GM21529 (cell line): Measurements from ENCODE around the gene MCF2.

ENCODE experiments used
- ATAC-seq: cut with Tn5 transposase; IDR thresholded peaks from one replicate; pipeline ENCODE4 v1.9.1; 2021; ENCODE audit not compliant: unreplicated experiment

Gene MCF2

GRCh38 chrX:139596068-139596467 is 111.9 kb downstream of the MCF2 start:
- ATAC-seq, result no peak

- no peak for ATAC-seq
These were observed 122.4 kb downstream of the MCF2 start for GRCh38 chrX:139585613-139586012.

DNA sequence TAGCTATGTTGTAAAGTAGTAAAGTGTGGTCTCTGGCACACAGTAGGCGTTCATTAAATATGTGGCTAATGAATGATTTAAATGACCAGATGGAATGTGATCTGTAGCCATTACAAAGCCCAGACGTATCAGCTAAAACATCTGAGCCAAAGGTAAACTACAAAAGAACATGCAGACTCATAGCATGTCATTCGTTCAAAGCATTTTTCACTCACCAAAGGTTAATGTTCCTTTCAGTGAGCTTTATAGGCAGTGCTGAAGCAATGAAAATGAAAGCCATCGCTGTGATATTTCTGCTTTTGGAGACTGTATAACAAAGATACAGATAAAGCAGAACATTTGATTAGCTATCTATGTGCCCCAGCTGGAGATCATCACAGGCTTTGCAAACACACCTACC is 126.9 kb downstream of the MCF2 start:
- no peak for ATAC-seq

DNA sequence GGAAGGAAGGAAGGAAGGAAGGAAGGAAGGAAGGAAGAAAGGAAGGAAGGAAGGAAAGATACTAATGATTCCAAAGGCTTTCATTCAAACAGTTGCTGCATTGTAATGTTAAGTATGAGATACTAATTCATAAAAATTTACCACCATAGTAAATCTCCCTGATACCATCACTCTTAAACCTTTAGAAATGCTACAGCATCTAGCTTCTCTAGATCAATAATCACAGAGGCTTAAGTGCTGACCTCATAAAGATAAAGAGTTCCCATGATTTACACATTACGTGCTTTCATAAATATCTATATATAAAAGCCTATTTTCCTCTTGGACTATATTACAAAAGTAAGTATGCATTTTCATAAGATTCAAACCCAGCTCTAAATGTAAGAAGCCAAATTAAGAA is 141.0 kb downstream of the MCF2 start:
- no peak for ATAC-seq

- ATAC-seq, result no peak
These were observed 144.7 kb downstream of the MCF2 start for GRCh38 chrX:139563251-139563650.

DNA sequence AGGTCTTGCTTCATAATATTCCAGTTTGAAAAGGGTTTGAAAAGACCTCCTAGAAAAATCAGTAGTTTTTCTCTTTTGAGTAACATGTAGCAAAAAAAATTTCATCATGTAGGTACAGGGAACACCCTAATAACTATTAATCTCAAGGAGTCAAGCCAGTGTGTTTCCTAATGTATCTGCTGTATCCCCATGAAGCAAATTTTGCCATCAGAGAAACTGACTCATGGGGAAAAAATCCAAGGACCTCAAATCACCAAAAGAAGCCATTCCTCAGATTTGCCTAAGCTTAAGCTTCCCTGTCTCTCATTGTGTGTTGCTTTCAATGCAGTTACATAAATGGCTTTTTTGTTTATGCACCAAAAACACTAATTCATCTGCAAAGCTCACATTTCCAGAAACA is 147.7 kb downstream of the MCF2 start:
- ATAC-seq, result no peak

- peak; percentile 90 for ATAC-seq
These were observed 148.5 kb downstream of the MCF2 start for GRCh38 chrX:139559383-139560042.

DNA sequence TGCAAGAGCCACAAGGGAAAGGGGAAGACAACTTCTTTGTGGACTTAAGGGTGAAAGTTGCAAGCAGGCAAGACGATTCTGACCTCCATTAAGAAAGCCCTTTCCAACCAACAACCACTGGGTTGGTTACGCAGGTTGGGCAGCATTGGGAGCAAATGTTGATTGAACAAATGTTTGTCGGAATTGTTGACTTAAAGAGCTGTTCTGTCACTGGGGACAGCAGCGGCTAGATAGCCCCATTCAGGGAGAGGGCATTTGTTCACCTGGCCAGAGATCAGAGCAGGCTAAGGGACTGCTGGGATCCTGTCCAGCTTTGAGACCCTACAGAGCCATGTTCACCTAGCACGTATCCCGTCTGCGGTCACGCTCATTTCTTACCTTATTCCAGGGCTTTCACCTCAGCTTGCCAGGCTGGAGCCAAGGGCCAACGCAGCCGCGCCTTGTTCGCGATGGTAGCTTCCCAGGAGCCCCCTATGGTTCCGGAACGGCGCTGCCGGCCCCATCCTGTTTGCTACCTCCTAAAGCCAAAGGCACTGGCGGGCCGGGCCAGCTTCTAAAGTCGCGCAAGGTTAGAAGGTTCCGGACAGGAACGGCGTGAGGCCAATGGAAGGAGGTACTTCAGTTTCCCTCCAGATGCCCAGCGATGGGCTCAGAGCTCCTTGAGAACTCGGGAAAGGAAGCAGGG is 152.8 kb downstream of the MCF2 start:
- no peak for ATAC-seq

DNA sequence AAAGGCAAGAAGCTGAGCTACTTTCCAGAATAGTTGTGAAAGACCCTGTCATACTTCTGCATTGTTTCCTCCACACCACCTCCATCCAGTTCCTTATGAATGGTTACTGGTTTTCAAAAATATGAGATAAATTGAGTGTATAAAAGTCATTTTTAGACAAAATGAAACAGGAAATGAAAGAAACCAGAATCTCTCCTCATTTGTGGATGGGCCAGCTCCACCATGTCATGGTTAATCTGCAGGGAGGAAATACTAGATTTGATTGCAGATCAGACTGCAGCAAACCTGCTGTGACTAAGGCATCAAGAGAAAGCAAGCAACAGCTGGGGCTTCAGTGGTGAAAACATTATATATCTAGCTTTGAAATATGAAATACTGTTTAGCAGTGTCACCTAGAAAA is 153.6 kb downstream of the MCF2 start:
- ATAC-seq, result peak; percentile 29

- no peak for ATAC-seq
These were observed 163.4 kb downstream of the MCF2 start for GRCh38 chrX:139544591-139544990.

DNA sequence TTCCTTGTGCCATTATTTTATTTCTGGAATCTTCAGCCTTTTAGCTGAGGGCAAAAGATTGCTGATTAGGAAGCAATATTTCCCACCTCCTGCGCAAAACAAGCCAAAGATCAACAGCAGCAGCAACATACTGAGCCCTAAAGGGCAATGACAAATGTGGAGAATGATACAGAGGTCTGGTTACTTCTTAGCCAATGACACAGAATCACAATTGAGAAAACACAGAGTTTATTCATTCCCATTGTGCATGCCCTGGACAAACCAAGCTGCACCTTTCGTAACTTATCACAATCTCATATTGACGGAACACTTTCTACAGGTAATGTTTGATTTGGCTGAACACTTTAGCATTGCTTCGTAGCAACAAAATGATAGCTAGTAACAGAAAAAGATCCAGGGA is 164.0 kb downstream of the MCF2 start:
- no peak for ATAC-seq

GRCh38 chrX:139542652-139543051 is 165.3 kb downstream of the MCF2 start:
- ATAC-seq, result no peak

DNA sequence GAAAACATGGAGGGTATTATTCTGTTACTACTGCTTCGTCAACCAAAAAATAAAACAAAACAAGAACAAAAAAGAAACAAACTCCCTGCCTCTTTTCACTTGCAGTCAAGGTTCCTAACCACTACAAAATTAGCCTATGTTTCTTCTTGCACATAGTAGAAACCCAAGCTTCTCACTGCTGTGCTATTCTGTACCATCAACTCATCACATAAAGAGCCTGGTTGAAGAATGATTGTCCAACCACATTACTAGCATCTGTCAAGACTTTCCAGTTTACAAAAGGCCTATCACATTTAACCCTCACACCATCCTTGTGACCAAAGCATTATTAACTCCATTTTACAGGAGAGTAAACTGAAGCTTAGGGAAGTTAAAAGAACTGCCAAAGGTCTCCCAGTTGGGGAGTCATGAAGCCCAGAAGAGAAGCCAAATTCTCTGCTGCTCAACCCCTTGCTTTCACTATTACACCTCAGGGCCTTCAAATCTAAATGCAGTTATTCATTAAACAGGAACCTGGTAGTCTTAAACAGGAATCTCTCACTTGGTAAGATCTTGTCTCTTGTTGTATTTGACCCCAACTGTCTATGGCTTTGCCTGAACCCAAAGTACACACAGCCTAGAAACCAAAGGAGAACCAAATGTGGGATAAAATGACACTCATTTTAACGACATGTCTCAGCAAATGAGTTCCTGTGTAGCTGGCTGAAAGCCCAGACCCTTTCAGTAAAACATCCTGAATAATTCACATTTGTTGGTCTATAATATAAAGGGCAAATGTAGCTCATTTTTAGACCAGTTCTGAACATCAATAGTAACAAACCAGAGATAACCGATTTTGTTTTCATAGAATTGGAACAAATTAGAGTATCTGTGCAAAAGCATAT is 168.8 kb downstream of the MCF2 start:
- peak; percentile 72 for ATAC-seq

- no peak for ATAC-seq
These were observed 174.5 kb downstream of the MCF2 start for GRCh38 chrX:139533444-139533843.

DNA sequence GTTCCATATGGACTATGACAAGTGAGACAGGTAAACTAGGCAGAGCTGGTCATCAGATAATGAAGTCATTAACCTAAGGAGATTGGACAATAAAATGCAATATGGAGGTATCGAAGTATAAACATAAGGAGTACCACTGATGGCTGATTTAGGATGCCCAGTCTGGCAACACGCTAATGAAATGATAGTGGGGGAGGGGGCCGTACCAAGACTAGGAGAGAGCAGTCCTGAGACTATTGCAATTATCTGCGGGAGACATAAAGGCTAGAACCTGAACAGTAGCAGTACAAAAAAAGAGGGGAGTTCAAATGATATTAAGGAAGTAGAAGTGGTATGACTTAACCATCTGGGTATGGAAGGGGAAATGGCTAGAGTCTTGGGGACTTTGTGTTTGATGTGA is 175.1 kb downstream of the MCF2 start:
- no peak for ATAC-seq
